Neuronal stem cell (in vitro differentiated cells): ENCODE measurements around the gene GSTM1.
"Not testable (repeated sequence)": the region's sequence is repeated elsewhere in the genome, so short reads cannot be mapped to it uniquely, and the experiment has no call there.

Source experiments
- DNase-seq: peaks from one replicate; pipeline ENCODE4 v3.0.0-alpha.2; 2013; ENCODE audit warnings: low spot score
- H2AFZ ChIP-seq: one replicate; pipeline ENCODE4 v1.6.1; 2013; ENCODE audit warnings: mild to moderate bottlenecking, low read length, inconsistent platforms
- H2AK5ac ChIP-seq: 2 replicates; pipeline ENCODE4 v1.6.1; 2013; ENCODE audit warnings: low read depth, mild to moderate bottlenecking, inconsistent platforms, low read length, moderate library complexity, mixed read lengths
- H2BK120ac ChIP-seq: 2 replicates; pipeline ENCODE4 v1.6.1; 2013; ENCODE audit warnings: low read depth, mild to moderate bottlenecking, inconsistent platforms, low read length, moderate library complexity, mixed read lengths
- H2BK12ac ChIP-seq: one replicate; pipeline ENCODE4 v1.6.1; 2013; ENCODE audit warnings: low read length, inconsistent platforms
- H2BK15ac ChIP-seq: 2 replicates; pipeline ENCODE4 v1.6.1; 2013; ENCODE audit warnings: mild to moderate bottlenecking, low read length, inconsistent platforms, mixed read lengths
- H2BK5ac ChIP-seq: one replicate; pipeline ENCODE4 v1.6.1; 2013; ENCODE audit warnings: inconsistent platforms, mild to moderate bottlenecking, low read length, moderate library complexity
- H3K14ac ChIP-seq: one replicate; pipeline ENCODE4 v1.6.1; 2013; ENCODE audit warnings: low read length, inconsistent platforms
- H3K18ac ChIP-seq: 2 replicates; pipeline ENCODE4 v1.6.1; 2013; ENCODE audit warnings: low read length, inconsistent platforms
- H3K23ac ChIP-seq: 2 replicates; pipeline ENCODE4 v1.6.1; 2013; ENCODE audit warnings: low read depth, mild to moderate bottlenecking, mixed read lengths, low read length, inconsistent platforms; ENCODE audit not compliant: poor library complexity
- H3K27ac ChIP-seq: replicated peaks from 3 replicates; pipeline ENCODE4 v1.5.1; 2013; ENCODE audit warnings: low read length, inconsistent platforms
- H3K27me3 ChIP-seq, 3 experiments: 2 replicates each; pipeline ENCODE4 v1.6.1; 2013; ENCODE audit warnings: low read length in 3 of 3, mild to moderate bottlenecking in 2 of 3, inconsistent platforms in 1 of 3, low read depth in 1 of 3, mixed read lengths in 1 of 3, moderate library complexity in 1 of 3; ENCODE audit not compliant: control insufficient read depth in 3 of 3, insufficient read depth in 3 of 3
- H3K36me3 ChIP-seq, 2 donors: replicated peaks in 1 of 2; 2 replicates each; pipeline ENCODE4 v1.6.1; 2013; ENCODE audit warnings: low read length in 2 of 2; ENCODE audit not compliant: control insufficient read depth in 2 of 2, insufficient read depth in 2 of 2
- H3K4ac ChIP-seq: 2 replicates; pipeline ENCODE4 v1.6.1; 2013; ENCODE audit warnings: inconsistent platforms, mild to moderate bottlenecking, low read length, moderate library complexity
- H3K4me1 ChIP-seq, 2 donors: 1 replicate in 1 of 2; 2 replicates in 1 of 2; pipeline ENCODE4 v1.6.1; 2013; ENCODE audit warnings: low read length in 2 of 2, low read depth in 1 of 2; ENCODE audit not compliant: control insufficient read depth in 2 of 2, insufficient read depth in 1 of 2
- H3K4me2 ChIP-seq: one replicate; pipeline ENCODE4 v1.6.1; 2013; ENCODE audit warnings: mild to moderate bottlenecking, low read length, inconsistent platforms; ENCODE audit not compliant: insufficient read depth, poor library complexity, severe bottlenecking
- H3K4me3 ChIP-seq, 2 donors: 2 replicates each; pipeline ENCODE4 v1.5.1; 2013; ENCODE audit warnings: low read length in 2 of 2, mild to moderate bottlenecking in 2 of 2, inconsistent platforms in 1 of 2, moderate library complexity in 1 of 2
- H3K79me1 ChIP-seq: one replicate; pipeline ENCODE4 v1.6.1; 2013; ENCODE audit warnings: low read depth, mild to moderate bottlenecking, inconsistent platforms, low read length, moderate library complexity
- H3K9ac ChIP-seq: one replicate; pipeline ENCODE4 v1.6.1; 2013; ENCODE audit warnings: mild to moderate bottlenecking, low read depth, low read length, inconsistent platforms; ENCODE audit not compliant: poor library complexity
- H3K9me3 ChIP-seq, 2 donors: replicated peaks in 1 of 2; 2 replicates each; pipeline versions ENCODE3 to v1.6.1; 2013; ENCODE audit warnings: low read length in 2 of 2, mild to moderate bottlenecking in 2 of 2, inconsistent platforms in 1 of 2, low read depth in 1 of 2, mixed read lengths in 1 of 2, moderate library complexity in 1 of 2; ENCODE audit not compliant: control insufficient read depth in 2 of 2, insufficient read depth in 1 of 2
- H4K8ac ChIP-seq: one replicate; pipeline ENCODE4 v1.6.1; 2013; ENCODE audit warnings: low read depth, mild to moderate bottlenecking, inconsistent platforms, low read length, moderate library complexity
- H4K91ac ChIP-seq: one replicate; pipeline ENCODE4 v1.6.1; 2013; ENCODE audit warnings: low read length, low read depth, mild to moderate bottlenecking, inconsistent platforms; ENCODE audit not compliant: poor library complexity
- WGBS, 2 donors: extraction: QIAGEN DNeasy Blood & Tissue Kit; methylation state at CpG; one replicate each; pipeline ENCODE4 v1.1.7; 2013; ENCODE audit warnings: missing lambda C conversion rate in 2 of 2, mixed read lengths in 1 of 2; ENCODE audit not compliant: insufficient read length in 2 of 2, insufficient replicate concordance in 1 of 2; ENCODE audit errors: extremely low coverage in 2 of 2; 5-methylcytosine and 5-hydroxymethylcytosine counted together

GSTM1 gene

GRCh38 chr1:109671067-109671466 is 16.6 kb upstream of the GSTM1 start:
- Histone ChIP-seq H2AFZ (no peak overlapping the region), H3K36me3 (peaks cover 0 to 6% of the 10 kb centered on the region in 2 donors), H3K4me2 (no peak overlapping the region), H2BK12ac (no peak overlapping the region), H3K27me3 (no peaks in the 10 kb centered on the region), H3K4me3 (no peak overlapping the region), H3K9me3 (peaks cover 0 to 2% of the 10 kb centered on the region in 2 donors), H4K91ac (no peak overlapping the region), H3K14ac (no peak overlapping the region), H3K4me1 (peaks cover 0 to 2% of the 10 kb centered on the region in 2 donors), H4K8ac (peak overlapping the region; percentile 43), H2BK120ac (no peak overlapping the region), H3K79me1 (peaks cover 2% of the 10 kb centered on the region), H3K23ac (no peak overlapping the region), H3K9ac (no peak overlapping the region), H2BK5ac (no peak overlapping the region), H2AK5ac (no peak overlapping the region), H3K27ac (no peak overlapping the region), H3K18ac (no peak overlapping the region), H3K4ac (no peak overlapping the region), H2BK15ac (no peak overlapping the region)
- DNase-seq, result no peak
- no CpG with 5 or more reads among the region's 5 CpGs for WGBS, 2 donors

DNA sequence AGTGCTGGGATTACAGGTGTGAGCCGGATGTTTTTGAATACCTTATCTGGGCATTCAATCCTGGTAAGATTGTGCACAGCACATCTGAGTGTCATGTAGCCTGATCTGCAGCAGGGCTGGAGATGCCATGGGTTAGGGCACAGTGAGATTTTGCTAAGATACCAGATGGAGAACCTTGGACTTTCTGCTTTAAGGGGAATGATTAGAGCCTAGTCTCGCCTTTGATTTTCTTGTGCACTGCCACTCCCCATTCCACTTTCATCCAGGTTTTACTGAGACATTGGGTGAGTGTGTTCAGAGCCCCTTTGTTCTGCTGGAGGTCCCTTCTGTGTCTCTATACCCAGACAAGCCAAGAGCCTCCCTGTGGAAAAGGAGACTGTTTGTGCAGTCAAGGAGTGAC is 13.8 kb upstream of the GSTM1 start:
- not testable (repeated sequence) for H3K4ac ChIP-seq, H2BK12ac ChIP-seq, H2AFZ ChIP-seq, H3K27me3 ChIP-seq, H3K4me3 ChIP-seq, H3K9me3 ChIP-seq, H3K9ac ChIP-seq, H2BK120ac ChIP-seq, H4K8ac ChIP-seq, H3K18ac ChIP-seq, H3K23ac ChIP-seq, DNase-seq, H2BK5ac ChIP-seq, H2BK15ac ChIP-seq, H4K91ac ChIP-seq, H3K4me2 ChIP-seq, H3K27ac ChIP-seq, H3K4me1 ChIP-seq, H2AK5ac ChIP-seq, H3K36me3 ChIP-seq, H3K14ac ChIP-seq, H3K79me1 ChIP-seq
- no CpG with 5 or more reads among the region's 2 CpGs for WGBS, 2 donors

GRCh38 chr1:109676683-109677381 is 10.8 kb upstream of the GSTM1 start:
- not testable (repeated sequence) for H3K9me3 ChIP-seq, H3K4me1 ChIP-seq, H2BK12ac ChIP-seq, H3K79me1 ChIP-seq, H4K91ac ChIP-seq, H3K18ac ChIP-seq, H2BK120ac ChIP-seq, H2BK5ac ChIP-seq, H2BK15ac ChIP-seq, H2AFZ ChIP-seq, H3K4me3 ChIP-seq, H3K36me3 ChIP-seq, H3K23ac ChIP-seq, H3K9ac ChIP-seq, H3K4ac ChIP-seq, H3K27me3 ChIP-seq, H2AK5ac ChIP-seq, H3K27ac ChIP-seq, H3K14ac ChIP-seq, H3K4me2 ChIP-seq, H4K8ac ChIP-seq, DNase-seq
- no CpG with 5 or more reads among the region's 3 CpGs for WGBS, 2 donors

DNA sequence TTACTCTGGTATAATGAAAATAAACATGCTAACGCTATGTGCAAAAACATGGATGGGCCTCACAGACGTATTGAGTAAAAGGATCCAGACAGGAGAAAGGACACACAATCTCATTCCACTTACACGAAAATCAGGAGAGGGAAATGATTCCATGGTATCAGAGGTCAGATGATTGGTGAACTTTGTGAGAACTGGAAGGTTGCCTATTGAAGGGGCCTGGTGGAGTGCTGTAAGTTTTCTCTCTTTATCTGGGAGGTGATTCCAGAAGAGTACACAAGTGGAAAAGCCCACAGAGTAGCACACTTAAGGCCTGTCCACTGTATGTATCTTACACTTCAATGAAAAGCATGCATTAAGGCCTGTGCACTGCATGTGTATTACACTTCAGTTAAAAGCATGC is 10.2 kb upstream of the GSTM1 start:
- H3K14ac ChIP-seq, result no peak overlapping the region
- no peak overlapping the region for H2BK12ac ChIP-seq
- H2AK5ac ChIP-seq, result no peak overlapping the region
- H3K27ac ChIP-seq, result no peak overlapping the region
- H3K23ac ChIP-seq, result no peak overlapping the region
- no peak overlapping the region for H2BK120ac ChIP-seq
- H3K4me1 ChIP-seq, result no peaks in the 10 kb centered on the region
- no peak overlapping the region for H3K4me2 ChIP-seq
- no peak overlapping the region for H3K4me3 ChIP-seq
- no peak overlapping the region for H2BK15ac ChIP-seq
- H3K79me1 ChIP-seq, result no peaks in the 10 kb centered on the region
- no peak for DNase-seq
- no peaks in the 10 kb centered on the region for H3K27me3 ChIP-seq
- no peak overlapping the region for H2AFZ ChIP-seq
- H4K8ac ChIP-seq, result no peak overlapping the region
- no peaks in the 10 kb centered on the region for H3K36me3 ChIP-seq
- H2BK5ac ChIP-seq, result no peak overlapping the region
- no peak overlapping the region for H3K9ac ChIP-seq
- no peaks in the 10 kb centered on the region for H3K9me3 ChIP-seq
- H3K18ac ChIP-seq, result no peak overlapping the region
- no CpG with 5 or more reads among the region's 3 CpGs for WGBS, 2 donors
- H4K91ac ChIP-seq, result no peak overlapping the region
- H3K4ac ChIP-seq, result no peak overlapping the region
